NB4 (cell line): Measurements from ENCODE around the gene TBRG4.

Source experiments
- POLR2A ChIP-seq: IDR thresholded peaks from 2 replicates; pipeline ENCODE4 v1.6.1; 2011; ENCODE audit warnings: mild to moderate bottlenecking; ENCODE audit not compliant: insufficient read length; ENCODE audit errors: extremely low read depth
- TF ChIP-seq, protein P1 (sequence below): IDR thresholded peaks from one replicate; pipeline ENCODE4 v1.5.1; 2012; ENCODE audit warnings: low read depth, low read length
- TF ChIP-seq, protein P2 (sequence below): IDR thresholded peaks from 2 replicates; pipeline ENCODE4 v1.6.1; 2011; ENCODE audit warnings: low read depth, low read length

- TF ChIP-seq, protein P1, sequence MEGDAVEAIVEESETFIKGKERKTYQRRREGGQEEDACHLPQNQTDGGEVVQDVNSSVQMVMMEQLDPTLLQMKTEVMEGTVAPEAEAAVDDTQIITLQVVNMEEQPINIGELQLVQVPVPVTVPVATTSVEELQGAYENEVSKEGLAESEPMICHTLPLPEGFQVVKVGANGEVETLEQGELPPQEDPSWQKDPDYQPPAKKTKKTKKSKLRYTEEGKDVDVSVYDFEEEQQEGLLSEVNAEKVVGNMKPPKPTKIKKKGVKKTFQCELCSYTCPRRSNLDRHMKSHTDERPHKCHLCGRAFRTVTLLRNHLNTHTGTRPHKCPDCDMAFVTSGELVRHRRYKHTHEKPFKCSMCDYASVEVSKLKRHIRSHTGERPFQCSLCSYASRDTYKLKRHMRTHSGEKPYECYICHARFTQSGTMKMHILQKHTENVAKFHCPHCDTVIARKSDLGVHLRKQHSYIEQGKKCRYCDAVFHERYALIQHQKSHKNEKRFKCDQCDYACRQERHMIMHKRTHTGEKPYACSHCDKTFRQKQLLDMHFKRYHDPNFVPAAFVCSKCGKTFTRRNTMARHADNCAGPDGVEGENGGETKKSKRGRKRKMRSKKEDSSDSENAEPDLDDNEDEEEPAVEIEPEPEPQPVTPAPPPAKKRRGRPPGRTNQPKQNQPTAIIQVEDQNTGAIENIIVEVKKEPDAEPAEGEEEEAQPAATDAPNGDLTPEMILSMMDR = peak; percentile 53
- peak; percentile 99 for TF ChIP-seq POLR2A
- TF ChIP-seq, protein P2, sequence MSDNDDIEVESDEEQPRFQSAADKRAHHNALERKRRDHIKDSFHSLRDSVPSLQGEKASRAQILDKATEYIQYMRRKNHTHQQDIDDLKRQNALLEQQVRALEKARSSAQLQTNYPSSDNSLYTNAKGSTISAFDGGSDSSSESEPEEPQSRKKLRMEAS = peak; percentile 98
These were observed at the start of gene TBRG4 for GRCh38 chr7:45111298-45112223.
